HepG2 (cell line): ENCODE data around the gene ZNF440. TPM values are rescaled to one million over a fixed set of nuclear protein-coding genes. Genes with fewer than 3 reads are reported as not detected.
A peak's percentile ranks its signal among the peaks of the same experiment; 100 is the strongest.

Experiments used
- HNF4A ChIP-seq: sonication (generic); formaldehyde crosslinking; IDR thresholded peaks from 2 replicates; pipeline ENCODE4 v1.4.0; 2020; ENCODE audit warnings: missing genetic modification reagents
- HNRNPH1 ChIP-seq: fragments of 200-400 bp; formaldehyde crosslinking; optimal IDR thresholded peaks from 2 replicates; pipeline ENCODE3; 2017; ENCODE audit warnings: mild to moderate bottlenecking, low read depth, low read length
- HNRNPK ChIP-seq: fragments of 200-400 bp; formaldehyde crosslinking; IDR thresholded peaks from 2 replicates; pipeline ENCODE4 v1.6.1; 2018; ENCODE audit warnings: low read length, low read depth, moderate library complexity, mild to moderate bottlenecking; ENCODE audit not compliant: poor library complexity, severe bottlenecking
- MNT ChIP-seq: fragments of 450-650 bp; IDR thresholded peaks from 2 replicates; pipeline ENCODE4 v1.6.1; 2016
- TARDBP ChIP-seq: sonication (generic); formaldehyde crosslinking; IDR thresholded peaks from 2 replicates; pipeline ENCODE4 v1.8.0; 2022; ENCODE audit warnings: mild to moderate bottlenecking, missing genetic modification reagents
- ZNF10 ChIP-seq: sonication (generic); formaldehyde crosslinking; IDR thresholded peaks from 2 replicates; pipeline ENCODE4 v1.4.0; 2020; ENCODE audit warnings: mild to moderate bottlenecking, low read depth, missing genetic modification reagents, borderline replicate concordance
- ZNF33B ChIP-seq: sonication (generic); formaldehyde crosslinking; IDR thresholded peaks from 2 replicates; pipeline ENCODE4 v1.5.1; 2020; ENCODE audit warnings: mild to moderate bottlenecking, missing genetic modification reagents
- ZNF407 ChIP-seq: sonication (generic); formaldehyde crosslinking; IDR thresholded peaks from one replicate; pipeline ENCODE4 v1.5.1; 2020; ENCODE audit warnings: mild to moderate bottlenecking, missing genetic modification reagents; ENCODE audit errors: not compliant biosample characterization
- ZNF430 ChIP-seq: sonication (generic); formaldehyde crosslinking; IDR thresholded peaks from 2 replicates; pipeline ENCODE4 v1.9.0; 2021; ENCODE audit warnings: mild to moderate bottlenecking, missing genetic modification reagents
- ZNF432 ChIP-seq: sonication (generic); formaldehyde crosslinking; IDR thresholded peaks from 2 replicates; pipeline ENCODE4 v1.5.0; 2020; ENCODE audit warnings: missing genetic modification reagents, mild to moderate bottlenecking, borderline replicate concordance
- ZNF468 ChIP-seq: sonication (generic); formaldehyde crosslinking; IDR thresholded peaks from 2 replicates; pipeline ENCODE4 v1.8.0; 2022; ENCODE audit warnings: mild to moderate bottlenecking, moderate library complexity, missing genetic modification reagents
- ZNF891 ChIP-seq: sonication (generic); formaldehyde crosslinking; IDR thresholded peaks from 2 replicates; pipeline ENCODE4 v1.5.0; 2020; ENCODE audit warnings: mild to moderate bottlenecking, missing genetic modification reagents
- polyA plus RNA-seq, 8 experiments: library from polyadenylated mRNA; depleted of rRNA in 3 of 8; stranded (reverse) in 7 of 8; unstranded in 1 of 8; fragments of >200 nt; fragmentation: Illumina TruSeq in 4 of 8; extraction: Trizol in 4 of 8; gene quantifications; 2 replicates each; pipeline versions ENCODE4 v1.2.1 to v1.2.3, GENCODE V29; 2011 to 2016; ENCODE audit warnings: low read depth in 4 of 8, missing spikeins in 1 of 8, mixed read lengths in 1 of 8; ENCODE audit not compliant: insufficient read depth in 1 of 8
- total RNA-seq, 5 experiments: library from RNA; depleted of rRNA; stranded (reverse); fragments of >200 nt; fragmentation: Illumina TruSeq; extraction: Trizol; gene quantifications; 2 replicates each; pipeline ENCODE4 v1.2.3, GENCODE V29; 2016; ENCODE audit warnings: low read depth in 1 of 5
- TF ChIP-seq, protein P1 (sequence below): sonication (generic); formaldehyde crosslinking; IDR thresholded peaks from 2 replicates; pipeline ENCODE4 v1.5.0; 2020; ENCODE audit warnings: missing genetic modification reagents, mild to moderate bottlenecking, borderline replicate concordance
- TF ChIP-seq, protein P2 (sequence below), 2 experiments: fragments of 450-650 bp in 1 of 2; sonication (generic) in 1 of 2; formaldehyde crosslinking; IDR thresholded peaks; 2 replicates each; pipeline versions ENCODE4 v1.5.0 to v1.8.0; 2020 to 2022; ENCODE audit warnings: mild to moderate bottlenecking in 1 of 2, missing genetic modification reagents in 1 of 2

The ZNF440 gene
- total and polyA plus RNA-seq, 2 of the 13 experiments (the other 11 are each of a cell fraction or from before 2014, with no cell fraction given), result 2.7 to 12.4 TPM

DNA sequence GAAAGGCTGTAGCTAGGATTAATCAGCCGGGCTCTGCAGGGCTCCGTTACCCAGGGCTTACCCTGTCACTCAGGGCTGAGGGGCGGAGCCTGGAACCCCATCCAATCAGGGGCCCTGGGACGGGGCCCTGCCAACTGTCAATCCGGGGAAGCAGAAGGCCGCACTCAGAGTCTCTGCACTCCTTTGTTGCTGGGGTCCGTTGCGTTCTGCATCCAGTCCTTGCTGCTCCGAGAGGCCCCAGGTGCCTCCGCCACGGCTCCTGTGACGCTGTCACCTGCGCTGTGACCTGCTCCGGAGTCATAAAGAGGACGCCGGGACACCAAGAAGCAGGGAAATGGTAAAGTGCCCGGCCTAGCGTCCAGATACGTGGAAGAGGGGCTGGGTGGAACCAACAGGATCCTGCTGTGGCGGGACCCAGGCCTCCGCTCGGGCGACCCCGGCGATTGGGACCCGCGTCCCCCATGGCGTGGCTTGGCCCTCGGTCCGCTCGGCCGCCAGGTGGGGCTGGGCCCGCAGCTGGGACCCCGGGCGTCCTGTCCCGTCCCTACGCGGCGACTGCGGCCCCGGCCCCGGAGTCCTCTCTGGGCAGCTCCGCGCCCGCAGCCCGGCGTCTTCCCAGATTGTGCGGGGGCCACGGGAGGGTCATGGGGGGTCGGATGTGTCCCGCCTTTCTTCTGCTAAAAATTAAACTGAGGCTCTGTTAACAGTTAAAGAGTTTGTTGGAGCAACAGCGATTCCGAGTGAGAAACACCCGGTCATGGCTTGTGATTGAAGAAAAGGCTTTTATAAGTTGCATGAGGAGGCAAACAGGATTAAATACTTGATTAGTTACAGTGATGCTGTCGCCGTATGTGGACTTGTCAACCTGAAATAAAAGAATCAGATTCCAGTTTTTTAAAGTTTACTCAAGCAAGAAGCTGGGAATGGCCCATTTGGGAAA lies 15.4 kb upstream of the ZNF440 start, which contains the start of gene ZNF491 (continued):
- TF ChIP-seq HNRNPK (no peak), HNF4A (peak; percentile 5; the same call in 1 of the 2 replicates), TARDBP (CRISPR knock-in tag) (no peak), ZNF10 (CRISPR knock-in tag) (no peak), MNT (no peak), ZNF407 (CRISPR knock-in tag) (peak; percentile 80), ZNF430 (CRISPR knock-in tag) (no peak), ZNF33B (CRISPR knock-in tag) (peak; percentile 76; the same call in 1 of the 2 replicates), ZNF432 (CRISPR knock-in tag) (no peak), HNRNPH1 (no peak), ZNF468 (no peak), ZNF891 (CRISPR knock-in tag) (no peak)
- TF ChIP-seq, protein P1, sequence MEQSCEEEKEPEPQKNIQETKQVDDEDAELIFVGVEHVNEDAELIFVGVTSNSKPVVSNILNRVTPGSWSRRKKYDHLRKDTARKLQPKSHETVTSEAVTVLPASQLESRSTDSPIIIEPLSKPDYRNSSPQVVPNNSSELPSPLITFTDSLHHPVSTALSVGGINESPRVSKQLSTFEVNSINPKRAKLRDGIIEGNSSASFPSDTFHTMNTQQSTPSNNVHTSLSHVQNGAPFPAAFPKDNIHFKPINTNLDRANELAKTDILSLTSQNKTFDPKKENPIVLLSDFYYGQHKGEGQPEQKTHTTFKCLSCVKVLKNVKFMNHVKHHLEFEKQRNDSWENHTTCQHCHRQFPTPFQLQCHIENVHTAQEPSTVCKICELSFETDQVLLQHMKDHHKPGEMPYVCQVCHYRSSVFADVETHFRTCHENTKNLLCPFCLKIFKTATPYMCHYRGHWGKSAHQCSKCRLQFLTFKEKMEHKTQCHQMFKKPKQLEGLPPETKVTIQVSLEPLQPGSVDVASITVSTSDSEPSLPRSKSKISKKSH (CRISPR knock-in tag), result peak; percentile 45; the same call in 1 of the 2 replicates
- TF ChIP-seq, protein P2, sequence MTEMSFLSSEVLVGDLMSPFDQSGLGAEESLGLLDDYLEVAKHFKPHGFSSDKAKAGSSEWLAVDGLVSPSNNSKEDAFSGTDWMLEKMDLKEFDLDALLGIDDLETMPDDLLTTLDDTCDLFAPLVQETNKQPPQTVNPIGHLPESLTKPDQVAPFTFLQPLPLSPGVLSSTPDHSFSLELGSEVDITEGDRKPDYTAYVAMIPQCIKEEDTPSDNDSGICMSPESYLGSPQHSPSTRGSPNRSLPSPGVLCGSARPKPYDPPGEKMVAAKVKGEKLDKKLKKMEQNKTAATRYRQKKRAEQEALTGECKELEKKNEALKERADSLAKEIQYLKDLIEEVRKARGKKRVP (CRISPR knock-in tag; IDR thresholded peaks at IDR 0.05), result 0 out of 4 replicates have a peak, but pooled peaks of 1 of the 2 experiments have one; percentile 30
